Transverse colon (tissue), 4 donors: ENCODE measurements around the gene FARP1.
A peak's percentile ranks its signal among the peaks of the same experiment; 100 is the strongest.

ENCODE experiments used
- CTCF ChIP-seq, 5 experiments: fragments of 200-600 bp in 3 of 5; fragments of 450-650 bp in 2 of 5; sonication (generic) in 3 of 5; IDR thresholded peaks; 1 replicate in 2 of 5; 2 replicates in 3 of 5; pipeline ENCODE4 v1.5.1; 2016 to 2017; ENCODE audit warnings: antibody characterized with exemption in 5 of 5, inconsistent platforms in 3 of 5, mild to moderate bottlenecking in 2 of 5, moderate library complexity in 1 of 5
- EP300 ChIP-seq: sonication (generic); formaldehyde crosslinking; IDR thresholded peaks from one replicate; pipeline ENCODE4 v1.6.1; 2017; ENCODE audit warnings: antibody characterized with exemption, low read depth
- POLR2A ChIP-seq: fragments of 450-650 bp; IDR thresholded peaks from one replicate; pipeline ENCODE4 v1.6.1; 2016; ENCODE audit warnings: antibody characterized with exemption, mild to moderate bottlenecking, moderate library complexity
- POLR2AphosphoS5 ChIP-seq, 3 donors: sonication (generic); formaldehyde crosslinking; IDR thresholded peaks; one replicate each; pipeline ENCODE4 v1.6.1; 2016; ENCODE audit warnings: antibody characterized with exemption in 3 of 3

GRCh38 chr13:98484289-98485219, 341.7 kb downstream of the FARP1 start:
- peak; percentile 10 for TF ChIP-seq POLR2A
- no peak for TF ChIP-seq CTCF (IDR thresholded peaks at IDR 0.05)
- peak; percentile 48 to 80 (median 60) for TF ChIP-seq POLR2AphosphoS5 (IDR thresholded peaks at IDR 0.05)
- TF ChIP-seq EP300, result peak; percentile 61
